ENCODE results near the gene KRT77.
"Not testable (repeated sequence)": the region's sequence is repeated elsewhere in the genome, so short reads cannot be mapped to it uniquely, and the experiment has no call there.

KRT77 gene

GRCh38 chr12:52679875-52680274 is 23.4 kb downstream of the KRT77 start:
- Mint-ChIP-seq H3K27ac (peak overlapping the region in 1 of 2 donors; percentile 64), H3K4me3 (no peak overlapping the region), H3K27me3 (no peaks in the 10 kb centered on the region), H3K9me3 (peaks cover 0 to 6% of the 10 kb centered on the region in 2 donors), H3K4me1 (peaks cover 25% of the 10 kb centered on the region)
- no peak for ATAC-seq
- no peak for DNase-seq

DNA sequence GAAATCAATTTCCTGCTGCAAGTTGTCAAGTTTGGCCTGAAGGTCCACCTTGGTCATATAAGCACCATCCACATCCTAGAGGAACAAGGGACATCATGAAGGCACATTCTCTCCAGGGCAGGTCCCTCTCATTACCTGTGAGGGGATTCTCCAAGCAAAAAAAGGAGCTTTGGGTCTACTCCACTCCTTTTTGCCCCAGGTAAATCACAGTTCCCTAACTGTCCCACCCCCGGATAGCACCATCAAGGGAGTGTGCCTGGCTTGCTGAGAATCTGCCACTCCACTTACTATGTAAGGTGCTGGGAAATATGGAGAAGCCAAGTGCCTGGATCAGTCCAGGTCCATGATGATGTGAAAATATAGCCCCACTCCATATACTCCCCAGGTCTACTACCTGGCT is 25.7 kb downstream of the KRT77 start:
- no peak overlapping the region for H3K27ac Mint-ChIP-seq
- DNase-seq (no peak), ATAC-seq (no peak)
- no peak overlapping the region for H3K4me3 Mint-ChIP-seq
- H3K27me3 Mint-ChIP-seq: no peaks in the 10 kb centered on the region
- peaks cover 0 to 6% of the 10 kb centered on the region in 2 donors for H3K9me3 Mint-ChIP-seq
- H3K4me1 Mint-ChIP-seq: peaks cover 21% of the 10 kb centered on the region

DNA sequence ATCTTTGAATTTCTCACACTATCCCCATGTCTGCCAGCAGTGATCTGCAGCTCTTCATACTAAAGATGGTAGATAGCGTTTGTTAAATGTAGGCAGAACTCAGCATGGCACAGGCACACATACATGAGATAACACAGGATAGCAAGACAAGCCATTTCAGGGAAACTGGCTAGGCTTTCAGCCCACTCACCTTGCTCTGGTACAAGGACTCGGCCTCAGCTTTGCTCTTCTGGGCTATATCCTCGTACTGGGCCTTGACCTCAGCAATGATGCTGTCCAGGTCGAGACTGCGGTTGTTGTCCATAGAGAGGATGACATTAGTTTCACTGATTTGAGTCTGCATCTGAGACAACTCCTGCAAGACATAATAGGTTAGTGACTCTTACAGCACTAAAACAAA is 26.2 kb downstream of the KRT77 start:
- Mint-ChIP-seq H3K9me3 (peaks cover 0 to 6% of the 10 kb centered on the region in 2 donors), H3K4me3 (no peak overlapping the region), H3K4me1 (peaks cover 21% of the 10 kb centered on the region), H3K27ac (no peak overlapping the region), H3K27me3 (no peaks in the 10 kb centered on the region)
- ATAC-seq (no peak), DNase-seq (no peak)

GRCh38 chr12:52676163-52676562 is 27.2 kb downstream of the KRT77 start:
- ATAC-seq: no peak
- no peak overlapping the region for H3K27ac Mint-ChIP-seq
- no peak for DNase-seq
- peaks cover 13% of the 10 kb centered on the region for H3K4me1 Mint-ChIP-seq
- peaks cover 0 to 6% of the 10 kb centered on the region in 2 donors for H3K9me3 Mint-ChIP-seq
- no peak overlapping the region for H3K4me3 Mint-ChIP-seq
- no peaks in the 10 kb centered on the region for H3K27me3 Mint-ChIP-seq

DNA sequence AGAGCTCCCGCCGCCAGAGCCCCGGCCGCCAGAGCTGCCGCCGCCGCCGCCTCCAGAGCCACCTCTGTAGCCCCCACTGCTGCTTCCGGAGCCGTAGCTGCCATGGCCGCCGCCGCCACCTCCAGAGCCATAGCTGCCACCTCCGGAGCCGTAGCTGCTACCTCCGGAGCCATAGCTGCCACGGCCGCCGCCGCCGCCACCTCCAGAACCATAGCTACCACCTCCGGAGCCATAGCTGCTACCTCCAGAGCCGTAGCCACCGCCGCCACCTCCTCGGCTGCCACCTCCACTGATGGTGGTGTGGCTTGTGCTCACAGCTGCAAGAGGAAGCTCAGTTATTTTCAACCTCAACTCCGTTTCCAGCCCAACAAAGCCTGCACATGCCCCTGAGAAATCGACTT is 28.0 kb downstream of the KRT77 start:
- no peaks in the 10 kb centered on the region for H3K27me3 Mint-ChIP-seq
- no peak for ATAC-seq
- no peak for DNase-seq
- H3K4me1 Mint-ChIP-seq: peaks cover 6% of the 10 kb centered on the region
- peak overlapping the region in 1 of 2 donors; percentile 60 for H3K27ac Mint-ChIP-seq
- peaks cover 0 to 6% of the 10 kb centered on the region in 2 donors for H3K9me3 Mint-ChIP-seq
- H3K4me3 Mint-ChIP-seq: no peak overlapping the region

- Mint-ChIP-seq H3K27me3 (no peaks in the 10 kb centered on the region), H3K4me1 (no peaks in the 10 kb centered on the region), H3K4me3 (no peak overlapping the region), H3K27ac (peak overlapping the region in 1 of 2 donors; percentile 81), H3K9me3 (no peaks in the 10 kb centered on the region)
- DNase-seq: no peak
- ATAC-seq: no peak
Observed at GRCh38 chr12:52674433-52674775, 28.9 kb downstream of the KRT77 start.

GRCh38 chr12:52673713-52674432 is 29.5 kb downstream of the KRT77 start:
- DNase-seq (no peak), ATAC-seq (no peak)
- Mint-ChIP-seq H3K9me3 (no peaks in the 10 kb centered on the region), H3K4me1 (no peaks in the 10 kb centered on the region), H3K27me3 (no peaks in the 10 kb centered on the region), H3K27ac (peak overlapping the region in 1 of 2 donors; percentile 81), H3K4me3 (no peak overlapping the region)

GRCh38 chr12:52673217-52673616 is 30.1 kb downstream of the KRT77 start:
- H3K4me3 Mint-ChIP-seq: no peak overlapping the region
- H3K9me3 Mint-ChIP-seq: no peaks in the 10 kb centered on the region
- ATAC-seq (no peak), DNase-seq (no peak)
- H3K4me1 Mint-ChIP-seq: no peaks in the 10 kb centered on the region
- no peak overlapping the region for H3K27ac Mint-ChIP-seq
- no peaks in the 10 kb centered on the region for H3K27me3 Mint-ChIP-seq

- no peak overlapping the region for H3K27ac Mint-ChIP-seq
- no peaks in the 10 kb centered on the region for H3K9me3 Mint-ChIP-seq
- no peak overlapping the region for H3K4me3 Mint-ChIP-seq
- ATAC-seq: no peak
- DNase-seq: no peak
- no peaks in the 10 kb centered on the region for H3K4me1 Mint-ChIP-seq
- H3K27me3 Mint-ChIP-seq: no peaks in the 10 kb centered on the region
Observed at GRCh38 chr12:52672321-52672933, 30.9 kb downstream of the KRT77 start.

DNA sequence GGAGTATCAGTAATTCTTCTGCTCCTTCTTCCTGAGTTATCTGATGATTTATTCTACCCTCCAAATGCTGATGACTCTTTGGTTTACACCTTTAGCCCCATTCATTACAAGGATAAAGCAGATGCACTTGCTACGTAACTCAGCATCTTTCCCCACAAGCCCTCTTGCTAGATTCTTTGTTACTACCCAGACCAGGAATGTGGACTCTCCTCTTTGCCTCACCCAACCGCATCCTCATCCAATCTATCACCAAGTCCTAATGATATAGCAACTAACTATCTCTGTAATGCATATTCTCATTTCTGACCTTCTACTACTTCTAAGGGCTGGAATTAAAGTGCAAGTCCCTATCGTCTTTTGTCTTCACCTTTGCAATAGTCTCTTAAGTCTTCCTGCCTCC is 32.4 kb downstream of the KRT77 start:
- H3K4me1 Mint-ChIP-seq: no peaks in the 10 kb centered on the region
- no peak overlapping the region for H3K27ac Mint-ChIP-seq
- H3K4me3 Mint-ChIP-seq: no peak overlapping the region
- H3K27me3 Mint-ChIP-seq: no peaks in the 10 kb centered on the region
- no peak for DNase-seq
- no peaks in the 10 kb centered on the region for H3K9me3 Mint-ChIP-seq
- no peak for ATAC-seq

DNA sequence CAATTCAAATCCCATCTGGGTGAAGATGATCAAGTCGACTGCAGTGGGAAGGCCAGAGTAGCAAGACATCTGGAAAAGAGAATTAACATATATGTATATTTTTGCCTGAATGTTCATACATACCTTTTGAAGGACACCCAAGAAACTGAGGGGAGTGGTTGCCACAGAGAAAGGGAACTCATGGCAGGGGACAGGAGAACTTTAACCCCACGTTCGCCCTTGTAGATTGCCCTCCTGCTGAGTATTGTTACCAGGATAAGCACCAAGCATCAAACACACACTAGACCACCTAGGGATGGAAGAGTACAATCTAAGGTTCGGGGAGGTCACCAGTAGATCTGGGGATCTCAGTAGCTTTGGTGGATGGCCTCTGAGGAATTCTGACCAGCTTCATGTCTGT is 32.8 kb downstream of the KRT77 start:
- Mint-ChIP-seq H3K4me1 (no peaks in the 10 kb centered on the region), H3K4me3 (no peak overlapping the region), H3K9me3 (no peaks in the 10 kb centered on the region), H3K27me3 (no peaks in the 10 kb centered on the region), H3K27ac (no peak overlapping the region)
- no peak for DNase-seq
- ATAC-seq: no peak

DNA sequence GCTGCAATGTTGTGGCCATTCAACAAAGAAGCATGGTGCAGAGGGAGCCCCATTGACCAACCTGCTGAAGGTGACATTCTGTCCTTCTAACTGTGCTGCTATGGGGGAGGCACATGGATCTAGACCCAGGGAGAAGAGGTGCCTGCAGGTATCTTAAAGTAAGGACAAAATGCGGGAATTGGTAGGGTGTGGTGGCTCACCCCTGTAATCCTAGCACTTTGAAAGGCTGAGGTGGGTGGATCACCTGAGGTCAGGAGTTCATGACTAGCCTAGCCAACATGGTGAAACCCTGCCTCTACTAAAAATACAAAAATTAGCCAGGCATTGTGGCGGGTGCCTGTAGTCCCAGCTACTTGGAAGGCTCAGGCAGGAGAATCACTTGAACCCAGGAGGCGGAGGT is 33.4 kb downstream of the KRT77 start:
- not testable (repeated sequence) for DNase-seq, H3K27ac Mint-ChIP-seq, H3K4me3 Mint-ChIP-seq, ATAC-seq, H3K27me3 Mint-ChIP-seq, H3K4me1 Mint-ChIP-seq, H3K9me3 Mint-ChIP-seq

DNA sequence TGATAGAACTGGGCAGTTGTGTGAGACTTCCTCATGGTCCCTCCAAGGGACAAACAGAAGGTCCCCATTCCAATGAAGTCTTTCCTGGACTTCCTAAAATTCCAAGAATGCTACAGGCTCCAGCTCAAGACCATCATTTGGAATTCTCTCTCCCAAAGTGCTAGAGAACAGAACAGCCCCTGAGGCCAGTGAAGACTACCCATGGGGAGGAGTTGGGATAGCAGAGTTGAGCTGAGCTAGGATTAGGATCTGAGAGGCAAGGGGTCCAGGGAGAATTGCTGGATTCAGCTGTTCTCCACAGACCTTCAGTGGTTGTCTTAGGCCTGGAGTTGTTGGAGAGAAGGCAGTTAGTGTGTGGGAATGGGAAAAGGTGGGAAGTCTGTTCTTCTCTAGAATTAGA is 33.9 kb downstream of the KRT77 start:
- H3K4me3 Mint-ChIP-seq: no peak overlapping the region
- ATAC-seq (no peak), DNase-seq (no peak)
- no peaks in the 10 kb centered on the region for H3K4me1 Mint-ChIP-seq
- H3K9me3 Mint-ChIP-seq: no peaks in the 10 kb centered on the region
- H3K27me3 Mint-ChIP-seq: no peaks in the 10 kb centered on the region
- H3K27ac Mint-ChIP-seq: no peak overlapping the region

DNA sequence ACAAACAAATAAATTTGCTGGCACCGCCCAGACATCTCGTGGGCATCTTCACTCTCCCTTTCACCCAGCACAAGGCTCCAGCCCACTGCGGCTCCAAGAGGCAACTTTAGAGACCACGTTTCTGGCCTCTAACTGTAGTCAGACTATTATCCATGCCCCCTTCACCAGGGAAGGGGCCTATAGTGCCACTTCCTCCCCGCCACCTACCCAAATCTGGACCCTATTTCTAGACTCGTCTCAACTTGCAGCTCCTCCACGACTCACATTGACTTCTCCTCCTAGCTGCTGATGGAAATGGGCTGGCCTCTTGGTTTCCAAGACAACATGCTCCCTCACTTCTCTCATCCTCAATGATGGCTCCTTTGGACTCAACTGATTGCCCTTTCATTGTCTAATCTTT is 35.4 kb downstream of the KRT77 start:
- H3K27ac Mint-ChIP-seq: no peak overlapping the region
- H3K4me3 Mint-ChIP-seq: no peak overlapping the region
- no peaks in the 10 kb centered on the region for H3K4me1 Mint-ChIP-seq
- H3K27me3 Mint-ChIP-seq: no peaks in the 10 kb centered on the region
- H3K9me3 Mint-ChIP-seq: no peaks in the 10 kb centered on the region
- no peak for DNase-seq
- ATAC-seq: no peak

- Mint-ChIP-seq H3K4me1 (no peaks in the 10 kb centered on the region), H3K9me3 (no peaks in the 10 kb centered on the region), H3K27me3 (no peaks in the 10 kb centered on the region), H3K4me3 (no peak overlapping the region), H3K27ac (no peak overlapping the region)
- no peak for DNase-seq
- no peak for ATAC-seq
Observed at GRCh38 chr12:52667509-52667908, 35.8 kb downstream of the KRT77 start.

GRCh38 chr12:52666471-52666870 is 36.9 kb downstream of the KRT77 start:
- Mint-ChIP-seq H3K27ac (no peak overlapping the region), H3K4me1 (no peaks in the 10 kb centered on the region), H3K9me3 (no peaks in the 10 kb centered on the region), H3K27me3 (no peaks in the 10 kb centered on the region), H3K4me3 (no peak overlapping the region)
- ATAC-seq (no peak), DNase-seq (no peak)

- ATAC-seq (no peak), DNase-seq (no peak)
- H3K9me3 Mint-ChIP-seq: no peaks in the 10 kb centered on the region
- H3K4me1 Mint-ChIP-seq: no peaks in the 10 kb centered on the region
- no peak overlapping the region for H3K27ac Mint-ChIP-seq
- H3K4me3 Mint-ChIP-seq: no peak overlapping the region
- no peaks in the 10 kb centered on the region for H3K27me3 Mint-ChIP-seq
Observed at GRCh38 chr12:52663420-52663819, 39.9 kb downstream of the KRT77 start.
